Astrocyte of the cerebellum (primary cell): Measurements from ENCODE around the gene SMAGP.
A peak's percentile ranks its signal among the peaks of the same experiment; 100 is the strongest.

Source experiments
- DNase-seq: peaks from one replicate; pipeline ENCODE4 v3.0.0-alpha.2; 2011; ENCODE audit warnings: low read depth
- H3K4me3 ChIP-seq: 2 replicates; pipeline ENCODE4 v1.5.1; 2011; ENCODE audit warnings: mild to moderate bottlenecking, low read depth, low read length, moderate library complexity
- CTCF ChIP-seq: IDR thresholded peaks from 2 replicates; pipeline ENCODE4 v1.5.1; 2012; ENCODE audit warnings: low read length, low read depth, moderate library complexity, mild to moderate bottlenecking; ENCODE audit errors: missing control alignments
- in situ Hi-C: cut with HindIII; loops from 2 replicates; pipeline ENCODE4 v1.10.0; 2017; ENCODE audit warnings: low sequenced_read_pairs

The SMAGP gene

GRCh38 chr12:51216642-51217041, 53.6 kb downstream of the SMAGP start:
- TF ChIP-seq CTCF: no peak
- no peak for DNase-seq
- in situ Hi-C loops: no loop called here
- H3K4me3 ChIP-seq: peak overlapping the region; percentile 56

GRCh38 chr12:51214895-51215294, 55.3 kb downstream of the SMAGP start:
- no peak overlapping the region for H3K4me3 ChIP-seq
- in situ Hi-C loops: no loop called here
- DNase-seq: no peak
- no peak for TF ChIP-seq CTCF

- in situ Hi-C loops: no loop called here
- no peak overlapping the region for H3K4me3 ChIP-seq
- no peak for DNase-seq
- TF ChIP-seq CTCF: no peak
These were observed 59.4 kb downstream of the SMAGP start for GRCh38 chr12:51210690-51211395.

- no peak for DNase-seq
- in situ Hi-C loops: no loop called here
- no peak overlapping the region for H3K4me3 ChIP-seq
- no peak for TF ChIP-seq CTCF
These were observed 61.0 kb downstream of the SMAGP start for GRCh38 chr12:51209259-51209658.

- in situ Hi-C loops: no loop called here
- DNase-seq: no peak
- H3K4me3 ChIP-seq: no peak overlapping the region
- no peak for TF ChIP-seq CTCF
These were observed 62.1 kb downstream of the SMAGP start for GRCh38 chr12:51208016-51208660.

- TF ChIP-seq CTCF: no peak
- H3K4me3 ChIP-seq: no peak overlapping the region
- in situ Hi-C loops: no loop called here
- DNase-seq: no peak
These were observed 64.9 kb downstream of the SMAGP start for GRCh38 chr12:51205350-51205749.
